GM19328 (cell line): Measurements from ENCODE around the gene MAMDC2.

Experiments used
- ATAC-seq: cut with Tn5 transposase; IDR thresholded peaks from one replicate; pipeline ENCODE4 v1.9.1; 2021; ENCODE audit warnings: mild to moderate bottlenecking, moderate library complexity; ENCODE audit not compliant: unreplicated experiment

Gene MAMDC2

DNA sequence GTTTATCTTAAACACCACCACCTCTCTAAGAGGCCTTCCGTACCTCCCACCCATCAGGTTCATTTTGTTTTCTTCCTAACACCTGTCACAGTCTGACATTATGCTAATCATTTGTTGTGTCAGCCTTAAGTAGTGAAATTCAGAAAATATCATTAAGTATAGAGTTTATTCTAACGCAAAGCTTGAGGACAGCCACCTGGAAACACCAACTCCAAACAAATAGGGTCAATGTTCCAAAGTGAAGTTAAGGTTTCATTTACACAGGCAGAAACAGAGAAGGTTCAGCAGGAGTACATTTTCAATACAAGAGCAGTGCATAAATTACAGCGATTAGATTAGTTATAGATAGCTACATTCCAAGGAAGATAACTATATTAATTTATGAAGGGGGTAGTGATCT is 213.9 kb downstream of the MAMDC2 start:
- no peak for ATAC-seq

DNA sequence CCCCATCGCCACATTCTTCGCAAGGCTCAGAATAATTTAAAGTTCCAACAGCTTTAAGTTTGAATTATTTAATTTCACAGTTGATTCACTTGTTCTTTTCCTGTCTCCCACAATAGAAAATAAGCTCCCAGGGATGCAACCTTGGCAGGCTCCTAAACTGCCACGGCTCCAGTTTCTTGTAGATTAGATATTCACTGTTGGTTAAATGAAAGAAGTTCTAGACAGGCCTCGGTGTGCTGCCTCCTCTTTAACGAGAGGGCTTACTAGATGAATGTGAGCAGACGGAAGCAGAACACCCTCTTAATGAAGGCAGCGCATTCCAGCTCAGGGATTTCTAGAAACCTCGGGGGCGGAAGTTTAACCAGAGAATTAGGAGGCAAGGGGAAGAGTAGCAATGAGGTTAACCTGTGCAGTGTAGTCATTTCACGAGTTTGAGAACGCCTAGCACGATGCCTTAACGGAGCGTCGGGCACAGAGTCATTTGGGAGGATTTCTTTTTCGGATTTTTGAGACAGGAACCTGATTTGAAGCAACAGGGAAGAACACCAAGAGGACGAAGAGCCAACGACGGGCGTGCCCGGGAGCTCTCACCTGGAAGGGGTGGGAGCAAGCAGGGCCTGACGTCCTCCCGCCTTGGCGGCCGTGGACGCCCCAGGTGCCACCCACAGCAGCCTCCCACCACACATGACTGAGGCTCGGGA is 214.5 kb downstream of the MAMDC2 start:
- ATAC-seq: peak; percentile 45

DNA sequence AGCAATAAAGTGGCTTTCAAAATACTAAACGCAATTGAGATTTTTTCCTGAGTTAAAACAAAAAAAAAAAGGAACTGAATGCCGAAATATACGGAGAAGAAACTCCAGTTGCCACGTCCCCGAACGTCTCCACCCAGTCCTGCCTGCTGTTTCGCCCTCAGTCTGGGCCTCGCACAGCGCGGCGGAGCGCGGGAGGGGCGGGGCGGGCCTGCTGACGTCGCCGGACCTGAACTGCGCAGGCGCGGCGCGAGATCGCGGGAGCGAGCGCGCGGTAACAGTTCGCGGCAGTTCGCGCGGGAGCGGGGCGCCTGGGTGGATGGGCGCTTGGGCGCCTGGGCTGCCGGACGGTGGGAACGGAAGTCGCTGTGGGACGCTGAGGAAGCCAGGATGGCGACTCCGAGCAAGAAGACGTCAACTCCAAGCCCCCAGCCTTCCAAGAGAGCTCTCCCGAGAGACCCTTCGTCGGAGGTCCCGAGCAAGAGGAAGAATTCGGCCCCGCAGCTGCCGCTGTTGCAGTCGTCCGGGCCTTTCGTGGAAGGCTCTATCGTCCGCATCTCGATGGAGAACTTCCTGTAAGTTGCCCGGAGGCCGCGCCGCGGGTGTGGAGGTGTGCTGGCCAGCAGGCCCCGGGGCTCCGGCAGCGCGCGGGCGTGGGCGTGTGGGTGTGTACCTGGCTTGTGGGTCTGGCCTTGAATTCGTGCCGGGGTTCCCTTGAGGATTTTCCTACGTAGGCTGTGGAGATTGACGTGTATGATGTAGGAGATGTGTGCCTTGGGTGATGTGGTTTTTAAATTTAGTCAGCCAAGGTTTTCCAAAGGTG is 215.3 kb downstream of the MAMDC2 start, which contains the start of gene SMC5:
TSS of gene SMC5 (plus strand) at position 287 of the 820 bp plus-strand sequence. CDS start at position 388, 101 bp downstream.
- ATAC-seq: peak; percentile 87

DNA sequence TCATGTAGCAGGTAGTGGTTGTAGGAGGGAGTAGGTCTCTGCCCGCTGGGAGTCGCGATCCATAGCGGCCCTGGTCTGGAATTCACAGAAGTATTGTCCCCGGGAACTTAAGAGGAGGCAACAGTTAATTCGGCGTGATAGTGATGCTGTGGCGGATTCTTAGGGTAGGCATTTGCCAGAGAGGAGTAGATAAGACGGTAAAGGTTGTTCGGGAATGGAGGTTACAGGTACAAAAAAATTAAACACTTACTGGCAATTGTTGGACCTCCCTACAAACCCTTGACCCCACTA is 215.8 kb downstream of the MAMDC2 start:
- no peak for ATAC-seq

DNA sequence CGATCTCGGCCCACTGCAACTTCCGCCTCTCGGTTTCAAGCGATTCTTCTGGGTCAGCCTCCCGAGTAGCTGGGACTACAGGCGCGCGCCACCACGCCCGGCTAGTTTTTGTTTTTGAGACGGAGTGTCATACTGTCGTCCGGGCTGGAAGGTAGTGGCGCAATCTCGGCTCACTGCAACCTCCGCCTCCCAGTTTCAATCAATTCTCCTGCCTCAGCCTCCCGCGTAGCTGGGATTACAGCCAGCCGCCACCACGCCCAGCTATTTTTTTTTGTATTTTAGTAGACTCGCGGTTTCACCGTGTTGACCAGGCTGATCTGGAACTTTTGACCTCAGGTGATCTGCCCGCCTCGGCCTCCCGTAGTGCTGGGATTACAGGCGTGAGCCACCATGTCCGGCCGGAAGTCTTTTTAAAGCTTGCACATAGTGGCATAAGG is 216.4 kb downstream of the MAMDC2 start:
- no peak for ATAC-seq

DNA sequence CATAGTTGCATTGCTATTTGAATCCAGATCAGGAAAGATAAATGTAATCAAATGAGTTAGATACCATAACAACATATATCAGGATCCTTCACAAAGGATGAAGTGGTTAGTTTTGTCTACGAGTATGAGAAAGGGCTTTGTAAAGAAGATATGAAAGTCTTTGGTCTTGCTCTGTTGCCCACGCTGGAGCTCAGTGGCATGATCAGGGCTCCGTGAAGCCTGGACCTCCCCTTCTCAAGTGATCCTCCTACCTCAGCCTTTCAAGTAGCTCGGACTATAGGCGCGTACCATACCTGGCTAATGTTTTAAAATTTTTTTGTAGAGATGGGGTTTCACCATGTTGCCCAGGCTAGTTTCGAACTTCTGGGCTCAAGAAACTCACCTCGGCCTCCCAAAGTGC is 217.0 kb downstream of the MAMDC2 start:
- ATAC-seq: no peak

DNA sequence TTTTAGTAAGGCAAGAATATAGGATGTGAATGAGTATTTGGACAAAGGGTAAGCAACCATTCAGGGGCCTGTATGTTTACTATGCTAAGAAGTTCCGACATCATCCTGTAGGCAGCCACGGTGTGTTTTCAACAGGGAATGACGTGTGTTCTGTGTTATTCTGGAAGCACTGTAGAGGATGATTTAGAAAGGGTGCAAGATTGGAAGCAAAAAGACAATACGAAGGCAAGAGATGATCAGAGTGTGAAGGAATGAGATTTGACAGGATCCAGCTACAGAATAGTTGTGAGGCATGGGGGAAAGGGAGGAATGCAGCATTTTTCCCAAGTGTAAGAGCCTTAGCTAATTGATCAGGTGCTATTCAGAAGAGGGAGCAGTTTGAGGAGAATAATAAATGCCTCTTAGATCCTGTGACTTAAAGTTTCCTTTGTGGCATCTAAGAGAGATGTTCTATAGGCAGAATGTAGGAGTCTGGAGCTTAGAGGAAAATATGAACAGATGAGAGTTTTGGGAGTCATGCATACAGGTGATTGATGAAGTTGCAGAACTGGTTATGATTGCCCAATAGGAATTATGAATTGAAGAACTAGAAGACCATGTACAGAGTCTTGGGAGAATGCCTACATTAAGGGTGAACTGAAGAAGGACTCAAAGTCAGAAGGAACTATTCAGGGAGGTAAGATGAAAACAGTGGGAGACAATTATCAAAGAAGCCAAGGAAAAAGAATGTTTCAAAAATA is 217.7 kb downstream of the MAMDC2 start:
- ATAC-seq: no peak

DNA sequence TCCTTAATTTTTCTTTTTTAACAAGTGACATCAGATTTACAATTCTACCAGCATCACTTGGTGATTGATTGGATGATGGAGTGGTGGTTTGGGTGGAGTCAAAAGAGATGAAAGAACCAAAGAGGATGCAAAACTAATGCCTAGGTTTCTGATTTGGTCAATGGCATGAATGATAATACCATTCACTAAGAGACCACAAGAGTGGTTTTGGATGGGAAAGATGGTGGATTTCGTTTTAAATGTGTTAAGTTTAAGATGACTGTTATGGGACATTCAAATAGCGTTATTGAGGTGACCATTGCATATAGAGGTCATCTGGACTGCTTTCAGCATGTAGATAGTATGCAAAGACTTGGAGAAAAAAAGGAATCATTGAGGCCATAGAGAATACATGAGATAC is 218.7 kb downstream of the MAMDC2 start:
- no peak for ATAC-seq

DNA sequence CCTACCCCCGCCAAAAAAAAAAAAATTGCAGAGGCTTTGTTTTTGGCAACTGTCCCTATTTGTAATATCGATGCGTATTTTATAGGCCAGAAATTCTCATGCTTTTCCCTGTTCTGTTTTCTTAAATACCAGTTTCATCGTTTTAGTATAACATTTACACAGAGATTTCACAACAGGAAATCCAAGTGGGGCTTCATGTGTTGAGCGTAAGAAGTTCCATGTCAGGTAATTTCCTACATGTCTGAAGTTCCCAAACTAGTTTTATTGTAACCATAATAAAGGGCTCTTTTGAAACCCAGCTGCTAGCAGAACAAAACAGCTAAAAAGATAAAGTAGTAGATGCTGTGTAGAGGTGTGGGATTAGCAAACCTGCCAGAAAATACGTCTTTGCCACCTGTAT is 219.3 kb downstream of the MAMDC2 start:
- no peak for ATAC-seq

DNA sequence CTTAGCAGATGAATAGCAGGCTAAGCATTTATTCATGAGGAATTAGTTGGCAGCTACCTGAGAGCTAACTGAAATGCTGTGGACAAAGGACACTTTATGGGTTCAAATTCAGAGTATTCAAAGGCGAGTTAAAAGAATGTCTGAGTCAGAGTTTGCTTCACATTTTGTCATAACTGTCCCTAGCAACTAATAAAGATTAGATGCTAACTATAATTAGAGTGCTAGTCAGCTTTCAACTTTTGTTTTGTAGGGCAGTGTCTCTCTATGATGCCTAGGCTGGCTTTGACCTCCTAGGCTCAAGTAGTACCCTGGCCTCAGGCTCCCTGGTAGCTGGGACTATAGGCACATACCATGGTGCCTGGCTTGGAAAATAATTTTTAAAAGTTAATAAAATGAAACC is 219.8 kb downstream of the MAMDC2 start:
- no peak for ATAC-seq
